Measurements from ENCODE around the gene CRYGN.

The CRYGN gene

DNA sequence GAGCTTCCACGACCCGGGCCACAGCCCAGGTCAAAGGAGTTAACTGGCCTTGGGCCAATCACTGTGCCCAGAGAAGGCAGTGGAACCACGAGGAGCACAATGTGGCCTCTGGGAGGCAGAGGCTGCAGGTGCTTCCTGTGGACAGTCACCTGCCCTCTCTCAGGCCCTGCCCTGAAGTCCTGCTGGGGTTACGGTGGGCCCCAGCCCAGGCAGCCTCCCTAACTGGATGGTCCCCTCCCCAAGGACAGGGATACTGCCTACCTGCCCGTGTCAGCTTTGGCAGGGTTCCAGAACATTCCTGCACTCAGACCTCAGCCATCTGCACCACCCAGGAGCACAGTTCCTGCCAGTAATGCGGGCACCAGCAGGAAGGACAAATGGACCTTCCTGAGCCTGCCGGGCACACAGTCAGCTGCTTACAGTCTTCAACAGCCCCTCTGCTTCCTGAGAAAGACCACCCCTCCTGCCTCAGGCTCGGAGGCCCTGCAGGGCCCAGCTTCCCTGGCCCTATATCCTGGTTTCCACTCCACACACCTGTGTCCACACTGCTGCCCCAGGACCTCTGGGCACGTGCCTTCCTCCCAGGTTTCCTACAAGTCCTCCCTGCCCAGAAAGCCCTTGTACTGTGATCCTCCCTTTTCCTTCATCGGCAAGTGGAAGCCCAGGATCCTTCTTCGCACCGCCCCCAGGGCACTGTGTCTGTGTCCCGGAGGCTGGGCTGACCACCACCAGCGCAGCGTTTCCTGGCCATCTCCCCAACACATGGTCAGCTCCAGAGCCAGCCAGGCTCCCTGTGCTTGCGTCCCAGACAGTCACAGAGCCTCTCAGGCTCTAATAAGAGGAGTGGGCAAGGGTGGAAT is 53.4 kb downstream of the CRYGN start:
- DNase-seq (ENCODE audit: low read depth, low spot score), result no peak

DNA sequence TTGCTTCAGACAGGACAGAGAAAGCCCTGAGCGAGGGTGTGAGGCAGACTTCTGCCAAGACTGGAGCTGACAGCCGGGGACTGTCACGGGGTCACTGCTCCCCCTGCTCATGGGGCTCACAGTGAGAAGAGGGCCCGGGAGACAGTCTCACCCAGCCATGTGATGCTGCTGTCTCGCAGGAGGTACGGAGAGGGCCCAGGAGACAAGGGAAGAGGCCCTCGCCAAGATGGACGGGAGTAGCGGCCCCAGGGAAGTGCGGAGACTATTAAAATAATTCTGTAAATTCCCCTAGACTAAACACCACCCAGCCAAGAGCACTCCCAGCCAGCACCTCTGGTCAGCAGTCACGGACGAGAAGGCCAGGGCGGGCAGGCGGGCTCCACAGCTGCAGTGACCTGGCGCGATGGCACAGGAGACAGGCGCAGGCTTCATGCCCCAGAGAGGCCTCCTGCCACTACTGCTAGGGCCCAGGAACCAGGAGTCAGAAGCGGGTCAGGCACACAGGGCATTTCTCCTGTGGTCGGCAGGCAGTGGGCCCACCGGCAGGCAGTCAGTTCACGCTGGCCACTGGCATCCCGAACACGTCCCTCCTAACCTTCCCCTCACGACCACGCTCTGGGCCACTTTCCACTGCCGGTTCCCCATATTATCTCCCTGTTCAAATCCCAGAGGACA is 54.2 kb downstream of the CRYGN start:
- no peak overlapping the region for H3K4me3 ChIP-seq (ENCODE audit: low read length)
- no peak for DNase-seq (ENCODE audit: low read depth, low spot score)

More for the DNA sequence above, 53.4 kb downstream of the CRYGN start:
- no peak overlapping the region for H3K4me3 ChIP-seq (ENCODE audit: low read length)

DNA sequence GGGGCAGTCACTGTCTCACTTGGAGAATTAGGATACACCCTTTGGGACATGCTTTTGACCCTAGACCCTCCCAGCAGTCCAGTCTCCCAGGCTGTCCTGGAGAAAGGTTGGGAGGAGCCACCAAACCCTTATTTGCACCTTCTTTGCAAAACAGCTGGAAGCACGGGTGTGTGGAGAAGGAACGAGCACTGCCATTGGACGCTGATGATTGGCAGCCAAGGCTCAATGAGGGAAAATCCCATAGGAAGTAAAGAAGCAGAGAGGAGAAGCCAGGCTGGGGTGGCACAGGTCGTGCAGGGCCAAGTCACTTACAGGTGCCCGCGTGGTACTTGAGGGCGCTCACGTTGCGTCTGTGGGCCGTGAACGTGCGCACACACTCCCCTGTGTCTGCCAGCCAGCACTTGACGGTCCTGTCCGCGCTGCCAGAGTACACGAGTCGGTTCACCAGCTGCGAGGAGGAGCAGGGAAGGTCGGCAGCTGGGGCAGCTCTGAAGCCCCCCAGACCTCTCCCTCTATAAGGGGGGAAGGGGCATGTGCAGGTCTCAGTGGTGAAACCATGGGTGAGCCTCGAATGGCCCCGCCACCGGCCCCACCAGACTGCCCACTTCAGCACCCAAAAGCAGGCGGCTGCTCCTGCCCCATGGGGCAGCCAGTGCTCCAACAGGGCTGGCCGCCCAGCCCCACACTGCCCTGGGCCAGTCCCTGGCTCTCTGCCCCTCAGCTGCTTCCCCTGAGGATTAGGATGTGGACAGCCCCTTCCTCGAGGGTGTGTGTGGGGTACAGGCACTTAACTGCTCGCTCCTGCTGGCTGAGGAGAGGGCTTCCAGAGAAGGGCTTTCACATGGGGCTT is 54.9 kb downstream of the CRYGN start:
- no peak for DNase-seq (ENCODE audit: low read depth, low spot score)
- no peak overlapping the region for H3K4me3 ChIP-seq (ENCODE audit: low read length)

DNA sequence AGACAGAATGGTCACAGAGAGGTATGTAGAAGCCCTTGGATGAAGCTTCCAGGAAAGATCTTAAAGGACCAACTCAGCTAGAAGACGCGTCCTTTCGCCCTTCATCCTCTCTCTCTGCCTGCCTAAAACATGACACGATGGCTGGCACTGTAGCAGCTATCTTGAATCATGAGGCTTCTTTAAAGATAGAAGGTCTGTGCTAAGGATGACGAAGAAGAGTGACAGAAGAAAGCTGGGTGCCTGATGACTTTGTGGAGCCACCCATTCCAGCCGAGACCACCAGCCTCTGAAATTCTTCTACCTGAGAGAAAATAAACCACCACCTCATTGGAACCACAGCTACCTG is 55.6 kb downstream of the CRYGN start:
- DNase-seq (ENCODE audit: low read depth, low spot score), result no peak

DNA sequence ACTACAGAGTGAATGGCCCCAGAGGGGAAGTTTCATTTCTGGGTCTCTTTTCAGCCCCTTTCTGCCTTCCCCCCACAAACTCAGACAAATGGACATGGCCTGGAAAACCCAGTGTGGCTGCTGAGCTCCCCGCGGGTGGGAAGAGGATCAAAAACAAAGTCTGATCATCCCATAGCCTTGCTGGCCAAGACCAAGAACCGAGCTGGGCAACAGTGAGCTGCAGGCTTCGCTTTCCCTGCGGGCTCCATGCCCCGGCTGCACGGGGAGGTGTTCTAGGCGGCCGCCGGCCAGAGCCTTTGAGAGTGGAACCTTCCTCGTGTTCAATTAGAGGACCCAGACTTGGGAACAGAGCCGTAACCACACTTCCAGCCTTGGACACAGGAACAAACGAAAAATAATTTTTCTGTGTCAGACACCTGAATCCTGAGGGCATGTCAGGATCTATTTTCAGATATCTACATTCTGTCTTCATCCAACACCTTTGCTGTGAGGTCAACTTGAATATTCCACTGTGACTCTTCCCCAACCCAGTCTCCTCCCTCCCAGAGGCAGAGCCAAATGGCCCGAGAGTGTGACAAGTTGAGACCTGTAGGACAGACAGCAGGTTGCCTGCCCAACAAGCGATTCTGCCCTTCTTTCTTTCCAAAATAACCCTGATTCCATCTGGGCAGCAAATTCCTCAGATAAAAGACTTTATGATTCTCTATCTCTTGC is 56.1 kb downstream of the CRYGN start:
- no peak overlapping the region for H3K4me3 ChIP-seq (ENCODE audit: low read length)
- DNase-seq (ENCODE audit: low read depth, low spot score), result no peak

More for the DNA sequence above, 55.6 kb downstream of the CRYGN start:
- H3K4me3 ChIP-seq (ENCODE audit: low read length), result no peak overlapping the region

DNA sequence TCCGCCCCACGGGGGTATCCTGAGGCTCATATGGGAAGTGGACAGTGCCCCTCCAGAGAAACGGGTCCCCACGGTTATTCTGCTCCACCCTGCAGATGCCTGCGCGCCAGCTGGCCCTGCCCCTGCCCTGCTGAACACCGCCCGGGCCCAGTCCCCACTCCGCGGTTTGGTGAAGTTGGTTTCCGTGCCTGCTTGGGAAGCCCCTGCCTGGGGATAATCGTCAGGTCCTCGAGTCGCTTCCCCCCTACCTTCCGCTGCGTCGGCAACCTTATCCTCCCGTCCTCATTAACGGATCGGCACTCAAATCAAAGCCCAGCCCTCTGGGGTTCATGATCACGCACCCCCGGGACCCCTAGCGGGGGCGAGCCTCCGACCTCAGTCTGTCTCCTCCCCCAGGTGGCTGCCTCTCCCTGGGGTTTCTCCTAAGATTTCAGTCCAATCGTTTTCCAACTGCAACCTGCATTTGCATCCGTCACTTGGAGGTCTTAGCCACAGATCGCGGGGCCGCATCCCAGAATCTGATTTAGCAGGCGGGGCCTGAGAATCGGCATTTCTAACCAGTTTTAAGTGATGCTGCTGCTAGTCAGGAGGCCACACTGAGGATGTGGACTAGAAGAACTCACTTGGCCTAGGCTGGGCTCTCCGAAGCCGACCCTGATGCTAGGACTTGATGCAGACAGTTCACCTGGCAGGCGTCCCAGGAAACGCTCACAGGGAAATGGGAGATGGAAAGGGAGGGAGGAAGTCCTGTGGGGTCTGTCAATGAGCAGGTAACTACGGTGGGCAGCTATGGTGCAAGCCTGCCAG is 57.7 kb downstream of the CRYGN start:
- DNase-seq (ENCODE audit: low read depth, low spot score), result no peak
- no peak overlapping the region for H3K4me3 ChIP-seq (ENCODE audit: low read length)

DNA sequence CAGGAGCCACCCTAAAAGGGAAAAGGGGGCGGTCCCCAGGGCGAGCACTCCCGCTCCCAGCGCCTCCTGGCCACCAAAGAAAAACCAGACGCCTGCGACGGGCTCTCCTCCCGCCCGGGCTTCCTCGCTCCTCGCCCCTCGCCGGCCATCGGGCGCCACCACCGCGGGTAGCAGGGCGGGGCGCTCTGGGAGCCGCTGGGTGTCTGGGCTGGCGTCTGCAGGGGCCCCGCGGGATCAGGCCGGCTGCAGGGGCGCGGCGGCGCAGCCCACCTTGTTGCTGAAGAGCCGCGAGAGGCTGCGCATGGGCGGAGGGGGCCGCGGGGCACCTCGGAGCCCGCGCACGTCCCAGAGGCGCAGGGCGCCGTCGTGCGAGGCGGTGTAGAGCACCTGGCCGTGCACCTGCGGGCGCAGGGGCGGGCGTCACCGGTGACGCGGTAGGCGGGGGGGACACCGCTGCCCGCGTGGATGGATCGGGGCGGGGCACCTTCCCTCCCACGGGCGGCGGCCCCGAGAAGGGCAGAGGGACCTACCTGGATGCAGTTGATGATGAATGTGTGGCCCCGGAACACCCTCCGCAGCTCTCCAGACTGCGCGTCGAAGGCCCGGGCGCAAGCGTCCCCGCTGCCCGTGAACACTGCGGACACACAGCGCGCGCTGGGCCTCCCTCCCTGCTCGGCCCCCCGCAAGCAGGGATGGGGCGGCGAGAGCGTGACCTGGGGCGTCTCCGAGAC is 58.4 kb downstream of the CRYGN start:
- H3K4me3 ChIP-seq (ENCODE audit: low read length), result no peak overlapping the region
- no peak for DNase-seq (ENCODE audit: low read depth, low spot score)

DNA sequence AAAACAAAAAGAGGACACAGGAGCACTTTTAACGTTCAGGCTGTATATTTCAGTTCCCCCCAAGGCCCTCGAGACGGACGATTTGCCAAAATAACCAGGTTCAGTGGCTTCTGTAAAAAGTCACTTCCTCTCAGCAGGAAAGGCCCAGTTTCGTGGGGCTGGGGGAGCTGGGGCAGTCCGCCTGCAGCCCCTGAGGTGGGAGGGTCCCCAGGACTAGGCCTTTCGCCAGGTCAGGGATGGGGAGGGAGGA is 58.9 kb downstream of the CRYGN start:
- no peak for DNase-seq (ENCODE audit: low read depth, low spot score)
- no peak overlapping the region for H3K4me3 ChIP-seq (ENCODE audit: low read length)

DNA sequence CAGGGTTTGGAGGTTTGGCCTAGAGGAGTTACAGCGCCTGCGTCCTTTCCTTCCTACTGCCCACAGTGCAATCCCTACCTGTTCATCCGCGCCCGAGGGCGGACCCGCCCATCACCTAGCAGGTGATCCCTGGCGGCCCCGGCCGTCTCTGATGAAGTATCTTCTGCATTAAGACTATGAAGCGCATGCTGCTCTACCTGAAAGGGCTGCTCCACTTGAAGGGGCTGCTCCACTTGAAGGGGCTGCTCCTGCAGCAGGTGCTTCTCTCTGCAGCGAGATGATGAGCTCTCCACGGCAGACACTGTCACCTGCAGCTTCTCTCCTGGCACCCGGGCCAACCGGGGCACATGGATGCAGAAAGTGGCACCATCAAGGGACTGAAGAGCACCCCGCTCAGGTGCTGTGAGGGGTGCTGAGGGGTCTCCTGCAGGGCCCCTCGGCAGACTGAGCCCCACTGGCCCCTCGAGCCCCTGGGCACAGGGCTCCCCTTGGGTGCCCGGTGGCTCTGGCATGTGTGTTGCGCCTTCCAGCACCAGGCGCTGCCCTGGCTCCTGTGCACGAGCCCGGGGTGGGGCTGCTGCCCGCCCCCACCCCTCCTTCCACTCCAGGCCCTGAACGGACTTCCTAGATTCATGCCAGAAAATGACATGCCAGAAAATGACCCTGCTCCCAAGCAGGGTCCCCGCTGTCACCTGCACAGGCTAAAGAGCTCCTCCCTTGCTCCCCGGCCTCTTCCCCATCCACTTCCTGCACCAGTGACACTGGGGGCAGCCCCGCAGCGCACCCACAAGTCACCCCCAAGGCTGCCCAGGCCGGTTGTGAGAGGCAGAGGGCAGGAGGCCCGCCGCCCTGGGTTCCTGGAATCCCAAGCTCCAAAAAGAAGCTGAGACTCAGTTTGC is 59.5 kb downstream of the CRYGN start:
- no peak overlapping the region for H3K4me3 ChIP-seq (ENCODE audit: low read length)
- no peak for DNase-seq (ENCODE audit: low read depth, low spot score)

DNA sequence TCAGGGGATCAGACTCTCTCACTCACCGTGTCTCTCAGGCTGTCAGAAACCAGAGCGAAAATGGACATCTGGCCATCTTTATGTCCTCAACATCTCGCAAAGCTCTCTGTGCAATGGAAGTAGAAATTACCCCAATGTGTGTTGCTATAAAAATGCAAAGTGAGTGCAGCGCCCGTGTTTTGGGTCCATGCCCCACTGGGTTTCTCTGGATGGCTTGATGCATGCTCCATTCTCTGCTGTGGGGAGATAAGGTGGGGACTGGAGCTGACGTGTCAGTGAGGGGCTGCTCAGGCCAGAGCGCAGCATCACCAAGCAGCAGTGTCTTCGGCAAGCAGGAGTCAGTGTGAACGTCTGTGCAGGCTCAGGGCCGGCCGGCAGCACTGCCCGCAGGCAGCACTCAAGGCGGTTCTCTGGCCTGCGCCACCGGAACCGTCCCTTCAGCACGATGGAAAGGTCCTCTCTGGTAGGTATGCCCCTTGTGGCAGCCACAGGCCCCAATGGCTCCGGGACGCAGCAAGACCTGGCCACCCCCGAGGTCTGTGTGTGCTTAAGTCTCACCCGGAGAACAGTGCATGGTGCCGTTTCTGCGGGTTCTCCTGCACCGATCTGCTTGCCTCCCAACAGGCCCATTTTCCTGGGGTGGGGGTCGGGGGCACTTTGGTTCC is 60.3 kb downstream of the CRYGN start:
- DNase-seq (ENCODE audit: low read depth, low spot score), result no peak
- no peak overlapping the region for H3K4me3 ChIP-seq (ENCODE audit: low read length)

DNA sequence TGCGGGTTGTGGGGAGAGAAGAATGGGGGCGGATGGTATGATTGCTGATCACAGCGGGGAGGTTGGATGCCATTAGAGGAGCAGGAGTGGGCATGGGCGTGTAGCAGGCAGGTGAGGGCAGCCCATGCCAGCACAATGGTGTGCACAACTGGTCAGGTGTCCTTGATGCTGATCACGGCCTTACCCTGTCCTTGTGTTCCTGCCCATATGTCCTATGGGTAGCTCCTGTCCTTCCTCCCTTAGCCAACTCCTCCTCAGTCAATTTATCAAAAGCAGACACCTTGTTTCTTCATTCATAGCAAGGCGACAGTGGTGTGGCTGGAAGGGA is 60.8 kb downstream of the CRYGN start:
- DNase-seq (ENCODE audit: low read depth, low spot score), result no peak
- H3K4me3 ChIP-seq (ENCODE audit: low read length), result no peak overlapping the region
